ENCODE measurements around the gene RTN4R. TPM values are rescaled to one million over a fixed set of nuclear protein-coding genes. Genes with fewer than 3 reads are reported as not detected.

Gene RTN4R
- total RNA-seq, 1 experiment from 2014 or later: 19.0 TPM

DNA sequence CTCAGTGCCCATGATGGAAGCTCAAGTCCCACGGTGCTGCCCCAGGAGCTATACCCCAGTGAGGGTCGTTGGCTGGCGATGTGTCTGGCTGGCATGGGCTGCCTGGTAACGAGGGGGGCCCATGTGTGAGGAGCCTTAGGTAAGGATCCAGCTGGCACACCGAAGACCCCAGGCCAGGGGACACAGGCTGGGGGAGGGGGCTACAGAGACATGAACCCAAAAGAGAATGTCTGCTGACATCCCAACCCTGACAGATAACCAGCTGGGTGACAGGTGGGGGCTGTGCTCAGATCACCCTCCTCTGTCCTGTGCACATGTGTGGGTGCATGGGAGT is 39.2 kb downstream of the RTN4R start:
- Histone ChIP-seq H3K36me3 (ENCODE audit: control insufficient read depth in 1 of 2, insufficient read depth in 2 of 2, low read length in 2 of 2) (no peaks in the 10 kb centered on the region), H3K9ac (ENCODE audit: low read length) (no peak overlapping the region), H3K4me2 (ENCODE audit: low read length) (no peak overlapping the region), H3K27me3 (ENCODE audit: insufficient read depth, low read length) (no peaks in the 10 kb centered on the region), H3K79me2 (ENCODE audit: insufficient read depth, low read length) (no peaks in the 10 kb centered on the region), H3K4me3 (replicated peaks in 1 of 2; ENCODE audit: low read depth in 1 of 2, low read length in 2 of 2) (no peak overlapping the region), H3K9me2 (ENCODE audit: insufficient read depth) (no peaks in the 10 kb centered on the region), H3K27ac (ENCODE audit: low read depth, low read length) (no peak overlapping the region), H4K20me1 (ENCODE audit: insufficient read depth) (no peaks in the 10 kb centered on the region), H2AFZ (ENCODE audit: low read depth, low read length, poor library complexity, severe bottlenecking) (no peak overlapping the region), H3K9me3 (ENCODE audit: control insufficient read depth in 1 of 2, insufficient read depth in 1 of 2, low read depth in 1 of 2, low read length in 2 of 2) (peaks cover 0 to 8% of the 10 kb centered on the region in 2 experiments; a peak in 1 of 4 replicates), H3K4me1 (ENCODE audit: control insufficient read depth in 1 of 2, insufficient read depth in 2 of 2, low read length in 2 of 2) (no peaks in the 10 kb centered on the region)
- BruUV-seq (replicated peaks): no TSS peak
- TF ChIP-seq ZNF274 (IDR thresholded peaks at IDR 0.05; ENCODE audit: low read depth, low read length) (no peak), ELF1 (IDR thresholded peaks at IDR 0.05; ENCODE audit: borderline replicate concordance, low read depth) (no peak), YY1 (IDR thresholded peaks at IDR 0.05; ENCODE audit: extremely low read depth, insufficient replicate concordance, low read depth, low read length) (no peak), CEBPB (IDR thresholded peaks at IDR 0.05; ENCODE audit: low read depth) (no peak), RAD21 (IDR thresholded peaks at IDR 0.05; ENCODE audit: low read depth) (no peak), EZH2 (IDR thresholded peaks at IDR 0.05) (no peak), JUND (IDR thresholded peaks at IDR 0.05) (no peak), TCF7L2 (IDR thresholded peaks at IDR 0.05; ENCODE audit: borderline replicate concordance, extremely low read depth, insufficient read depth, insufficient read length) (no peak), REST (IDR thresholded peaks at IDR 0.05; ENCODE audit: low read depth) (no peak)
- TF ChIP-seq, protein P1, sequence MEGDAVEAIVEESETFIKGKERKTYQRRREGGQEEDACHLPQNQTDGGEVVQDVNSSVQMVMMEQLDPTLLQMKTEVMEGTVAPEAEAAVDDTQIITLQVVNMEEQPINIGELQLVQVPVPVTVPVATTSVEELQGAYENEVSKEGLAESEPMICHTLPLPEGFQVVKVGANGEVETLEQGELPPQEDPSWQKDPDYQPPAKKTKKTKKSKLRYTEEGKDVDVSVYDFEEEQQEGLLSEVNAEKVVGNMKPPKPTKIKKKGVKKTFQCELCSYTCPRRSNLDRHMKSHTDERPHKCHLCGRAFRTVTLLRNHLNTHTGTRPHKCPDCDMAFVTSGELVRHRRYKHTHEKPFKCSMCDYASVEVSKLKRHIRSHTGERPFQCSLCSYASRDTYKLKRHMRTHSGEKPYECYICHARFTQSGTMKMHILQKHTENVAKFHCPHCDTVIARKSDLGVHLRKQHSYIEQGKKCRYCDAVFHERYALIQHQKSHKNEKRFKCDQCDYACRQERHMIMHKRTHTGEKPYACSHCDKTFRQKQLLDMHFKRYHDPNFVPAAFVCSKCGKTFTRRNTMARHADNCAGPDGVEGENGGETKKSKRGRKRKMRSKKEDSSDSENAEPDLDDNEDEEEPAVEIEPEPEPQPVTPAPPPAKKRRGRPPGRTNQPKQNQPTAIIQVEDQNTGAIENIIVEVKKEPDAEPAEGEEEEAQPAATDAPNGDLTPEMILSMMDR (IDR thresholded peaks at IDR 0.05 in 2 of 3, conservative IDR thresholded peaks at IDR 0.05 in 1 of 3; ENCODE audit: borderline replicate concordance in 1 of 3, insufficient read depth in 1 of 3, low read depth in 2 of 3, low read length in 2 of 3): no peak
- TF ChIP-seq, protein P2, sequence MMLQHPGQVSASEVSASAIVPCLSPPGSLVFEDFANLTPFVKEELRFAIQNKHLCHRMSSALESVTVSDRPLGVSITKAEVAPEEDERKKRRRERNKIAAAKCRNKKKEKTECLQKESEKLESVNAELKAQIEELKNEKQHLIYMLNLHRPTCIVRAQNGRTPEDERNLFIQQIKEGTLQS (IDR thresholded peaks at IDR 0.05): no peak
- ChIA-PET POLR2A (no interaction called here), RAD21 (ENCODE audit: low non-redundant PET in 1 of 2, low total read pairs in 2 of 2, uncharacterized antibody in 2 of 2, unreplicated experiment in 2 of 2) (no interaction called here), CTCF (no interaction called here)
- ATAC-seq (no peak), DNase-seq (ENCODE audit: low read depth, low spot score) (no peak)
- intact Hi-C loops (cut with micrococcal nuclease): no loop called here

Data from HCT116 (cell line).